PFSK-1 (cell line): ENCODE results near the gene RUNX2.

Source experiments
- FOXP2 ChIP-seq: optimal IDR thresholded peaks from 2 replicates; pipeline ENCODE3; 2011; ENCODE audit warnings: borderline replicate concordance, control low read depth, inconsistent platforms; ENCODE audit not compliant: insufficient read depth; ENCODE audit errors: extremely low read length, extremely low read depth
- POLR2AphosphoS5 ChIP-seq: IDR thresholded peaks from 2 replicates; pipeline ENCODE4 v1.6.1; 2012; ENCODE audit warnings: low read depth, mild to moderate bottlenecking, control low read depth, low read length, moderate library complexity
- REST ChIP-seq, 2 experiments: IDR thresholded peaks; 2 replicates each; pipeline versions ENCODE4 v1.6.1 to v1.8.0; 2011 to 2012; ENCODE audit warnings: low read depth in 2 of 2, low read length in 2 of 2, control low read depth in 1 of 2, inconsistent platforms in 1 of 2, mild to moderate bottlenecking in 1 of 2, moderate library complexity in 1 of 2; ENCODE audit not compliant: insufficient read depth in 1 of 2
- SIN3A ChIP-seq: IDR thresholded peaks from 2 replicates; pipeline ENCODE4 v1.6.1; 2012; ENCODE audit warnings: mild to moderate bottlenecking, low read length, moderate library complexity, borderline replicate concordance; ENCODE audit not compliant: insufficient read depth
- TAF1 ChIP-seq: IDR thresholded peaks from 2 replicates; pipeline ENCODE4 v1.6.1; 2012; ENCODE audit warnings: low read length, control low read depth, borderline replicate concordance; ENCODE audit not compliant: insufficient read depth

GRCh38 chr6:45437439-45437815 lies 109.3 kb downstream of the RUNX2 start:
- no peak for TF ChIP-seq POLR2AphosphoS5
- no peak for TF ChIP-seq TAF1
- TF ChIP-seq REST (IDR thresholded peaks at IDR 0.05; ENCODE audit: insufficient read depth in 1 of 2, low read depth in 2 of 2, low read length in 2 of 2): no peak
- no peak for TF ChIP-seq SIN3A
- no peak for TF ChIP-seq FOXP2
